ENCODE data around the gene ILF2. TPM values are rescaled to one million over a fixed set of nuclear protein-coding genes. Genes with fewer than 3 reads are reported as not detected.

The ILF2 gene
- total RNA-seq, 1 experiment from 2014 or later = 221 TPM

DNA sequence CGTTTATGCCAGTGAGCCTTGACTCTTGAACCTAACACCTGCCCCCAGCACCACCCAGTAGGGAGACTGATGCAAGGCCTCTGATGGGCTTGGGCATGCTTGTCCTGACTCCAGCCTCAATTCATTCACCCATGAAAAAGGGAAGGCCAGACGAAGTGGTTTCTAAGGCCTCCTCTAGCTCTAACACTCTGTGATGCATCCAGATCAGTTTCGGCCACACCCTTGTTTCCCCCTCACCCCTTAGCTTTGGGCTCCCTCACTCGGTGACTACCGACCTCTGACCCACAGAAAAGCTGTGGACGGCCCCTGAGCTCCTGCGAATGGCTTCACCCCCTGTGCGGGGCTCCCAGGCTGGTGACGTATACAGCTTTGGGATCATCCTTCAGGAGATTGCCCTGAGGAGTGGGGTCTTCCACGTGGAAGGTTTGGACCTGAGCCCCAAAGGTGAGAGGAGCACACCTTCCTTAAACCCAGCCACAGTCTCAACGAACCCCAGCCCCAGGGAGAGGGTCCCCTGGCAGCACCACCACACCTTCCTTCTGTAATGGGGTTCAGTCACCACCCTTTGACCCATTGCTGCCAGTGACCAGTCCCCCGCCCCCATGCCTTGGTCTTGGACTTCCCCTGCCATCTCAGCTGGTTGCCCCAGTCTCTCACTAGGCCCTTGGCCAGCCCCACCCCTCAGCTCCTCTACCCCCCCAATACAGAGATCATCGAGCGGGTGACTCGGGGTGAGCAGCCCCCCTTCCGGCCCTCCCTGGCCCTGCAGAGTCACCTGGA is 16.7 kb upstream of the ILF2 start:
- BruUV-seq (replicated peaks) = no TSS peak
- CTCF ChIA-PET = no interaction called here
- Histone ChIP-seq H3K4me3 (ENCODE audit: low read depth in 2 of 2, low read length in 2 of 2) (no peak overlapping the region), H3K27ac (ENCODE audit: low read length) (no peak overlapping the region), H3K9me3 (ENCODE audit: control insufficient read depth, insufficient read depth, low read depth, low read length) (no peaks in the 10 kb centered on the region), H3K27me3 (ENCODE audit: control insufficient read depth, insufficient read depth, low read length) (no peaks in the 10 kb centered on the region), H3K4me1 (ENCODE audit: control insufficient read depth, insufficient read depth, low read length) (no peaks in the 10 kb centered on the region), H3K36me3 (ENCODE audit: control insufficient read depth, insufficient read depth, low read length) (no peaks in the 10 kb centered on the region)
- ATAC-seq (no peak), DNase-seq (ENCODE audit: low read depth, low spot score) (no peak)
- TF ChIP-seq, protein P1, sequence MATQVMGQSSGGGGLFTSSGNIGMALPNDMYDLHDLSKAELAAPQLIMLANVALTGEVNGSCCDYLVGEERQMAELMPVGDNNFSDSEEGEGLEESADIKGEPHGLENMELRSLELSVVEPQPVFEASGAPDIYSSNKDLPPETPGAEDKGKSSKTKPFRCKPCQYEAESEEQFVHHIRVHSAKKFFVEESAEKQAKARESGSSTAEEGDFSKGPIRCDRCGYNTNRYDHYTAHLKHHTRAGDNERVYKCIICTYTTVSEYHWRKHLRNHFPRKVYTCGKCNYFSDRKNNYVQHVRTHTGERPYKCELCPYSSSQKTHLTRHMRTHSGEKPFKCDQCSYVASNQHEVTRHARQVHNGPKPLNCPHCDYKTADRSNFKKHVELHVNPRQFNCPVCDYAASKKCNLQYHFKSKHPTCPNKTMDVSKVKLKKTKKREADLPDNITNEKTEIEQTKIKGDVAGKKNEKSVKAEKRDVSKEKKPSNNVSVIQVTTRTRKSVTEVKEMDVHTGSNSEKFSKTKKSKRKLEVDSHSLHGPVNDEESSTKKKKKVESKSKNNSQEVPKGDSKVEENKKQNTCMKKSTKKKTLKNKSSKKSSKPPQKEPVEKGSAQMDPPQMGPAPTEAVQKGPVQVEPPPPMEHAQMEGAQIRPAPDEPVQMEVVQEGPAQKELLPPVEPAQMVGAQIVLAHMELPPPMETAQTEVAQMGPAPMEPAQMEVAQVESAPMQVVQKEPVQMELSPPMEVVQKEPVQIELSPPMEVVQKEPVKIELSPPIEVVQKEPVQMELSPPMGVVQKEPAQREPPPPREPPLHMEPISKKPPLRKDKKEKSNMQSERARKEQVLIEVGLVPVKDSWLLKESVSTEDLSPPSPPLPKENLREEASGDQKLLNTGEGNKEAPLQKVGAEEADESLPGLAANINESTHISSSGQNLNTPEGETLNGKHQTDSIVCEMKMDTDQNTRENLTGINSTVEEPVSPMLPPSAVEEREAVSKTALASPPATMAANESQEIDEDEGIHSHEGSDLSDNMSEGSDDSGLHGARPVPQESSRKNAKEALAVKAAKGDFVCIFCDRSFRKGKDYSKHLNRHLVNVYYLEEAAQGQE (IDR thresholded peaks at IDR 0.05; ENCODE audit: insufficient read depth in 1 of 2, low read depth in 2 of 2, low read length in 1 of 2) = no peak
- TF ChIP-seq, protein P2, sequence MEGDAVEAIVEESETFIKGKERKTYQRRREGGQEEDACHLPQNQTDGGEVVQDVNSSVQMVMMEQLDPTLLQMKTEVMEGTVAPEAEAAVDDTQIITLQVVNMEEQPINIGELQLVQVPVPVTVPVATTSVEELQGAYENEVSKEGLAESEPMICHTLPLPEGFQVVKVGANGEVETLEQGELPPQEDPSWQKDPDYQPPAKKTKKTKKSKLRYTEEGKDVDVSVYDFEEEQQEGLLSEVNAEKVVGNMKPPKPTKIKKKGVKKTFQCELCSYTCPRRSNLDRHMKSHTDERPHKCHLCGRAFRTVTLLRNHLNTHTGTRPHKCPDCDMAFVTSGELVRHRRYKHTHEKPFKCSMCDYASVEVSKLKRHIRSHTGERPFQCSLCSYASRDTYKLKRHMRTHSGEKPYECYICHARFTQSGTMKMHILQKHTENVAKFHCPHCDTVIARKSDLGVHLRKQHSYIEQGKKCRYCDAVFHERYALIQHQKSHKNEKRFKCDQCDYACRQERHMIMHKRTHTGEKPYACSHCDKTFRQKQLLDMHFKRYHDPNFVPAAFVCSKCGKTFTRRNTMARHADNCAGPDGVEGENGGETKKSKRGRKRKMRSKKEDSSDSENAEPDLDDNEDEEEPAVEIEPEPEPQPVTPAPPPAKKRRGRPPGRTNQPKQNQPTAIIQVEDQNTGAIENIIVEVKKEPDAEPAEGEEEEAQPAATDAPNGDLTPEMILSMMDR (IDR thresholded peaks at IDR 0.05) = no peak
- TF ChIP-seq POLR2AphosphoS5 (IDR thresholded peaks at IDR 0.05; ENCODE audit: low read depth, low read length) (no peak), TCF7L2 (IDR thresholded peaks at IDR 0.05; ENCODE audit: low read depth, low read length) (no peak), SIN3A (IDR thresholded peaks at IDR 0.05; ENCODE audit: borderline replicate concordance, insufficient read depth, low read depth, low read length) (no peak)
- POLR2A ChIA-PET = no interaction called here
- in situ Hi-C loops (cut with HindIII; ENCODE audit: low pct_unique_long_range_greater_than_20kb, low sequenced_read_pairs) = no loop called here
- intact Hi-C loops (cut with micrococcal nuclease; ENCODE audit: unreplicated experiment) = no loop called here

DNA sequence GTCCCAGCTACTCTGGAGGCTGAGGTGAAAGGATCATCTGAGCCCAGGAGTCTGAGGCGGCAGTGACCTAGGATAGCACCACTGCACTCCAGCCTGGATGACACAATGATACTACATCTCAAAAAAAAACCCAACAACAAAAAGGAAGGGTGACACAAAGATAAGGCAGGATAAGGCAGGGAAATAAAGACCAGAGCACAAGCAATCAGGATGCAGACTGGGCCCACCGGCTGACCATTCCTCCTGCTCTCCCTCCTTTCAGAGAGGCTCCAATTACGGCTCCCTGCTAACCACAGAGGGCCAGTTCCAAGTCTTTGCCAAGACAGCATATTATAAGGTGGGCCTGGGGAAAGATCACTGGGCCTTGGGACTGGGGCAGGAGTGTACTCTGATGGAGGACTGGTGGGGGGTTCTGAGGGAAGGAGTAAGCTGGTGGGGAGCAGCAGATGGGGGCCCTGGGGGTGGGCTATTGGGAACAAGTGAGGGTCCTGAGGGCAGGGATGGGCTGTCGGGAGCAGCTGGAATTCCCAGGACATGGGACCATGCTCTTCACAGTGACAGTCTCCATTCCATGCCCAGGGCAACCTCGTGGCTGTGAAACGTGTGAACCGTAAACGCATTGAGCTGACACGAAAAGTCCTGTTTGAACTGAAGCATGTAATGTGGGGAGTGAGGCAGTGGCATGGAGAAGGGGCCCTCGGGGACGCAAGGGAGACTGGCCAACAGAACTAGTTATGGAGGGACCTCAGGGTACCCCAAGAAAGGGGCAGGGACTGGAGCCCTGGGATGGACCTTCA is 14.9 kb upstream of the ILF2 start:
- ChIA-PET CTCF (no interaction called here), POLR2A (no interaction called here)
- Histone ChIP-seq H3K4me1 (ENCODE audit: control insufficient read depth, insufficient read depth, low read length) (no peaks in the 10 kb centered on the region), H3K27ac (ENCODE audit: low read length) (no peak overlapping the region), H3K36me3 (ENCODE audit: control insufficient read depth, insufficient read depth, low read length) (no peaks in the 10 kb centered on the region), H3K4me3 (ENCODE audit: low read depth in 2 of 2, low read length in 2 of 2) (no peak overlapping the region), H3K27me3 (ENCODE audit: control insufficient read depth, insufficient read depth, low read length) (no peaks in the 10 kb centered on the region; the same call in 1 of the 2 replicates), H3K9me3 (ENCODE audit: control insufficient read depth, insufficient read depth, low read depth, low read length) (no peaks in the 10 kb centered on the region)
- BruUV-seq (replicated peaks) = no TSS peak
- TF ChIP-seq POLR2AphosphoS5 (IDR thresholded peaks at IDR 0.05; ENCODE audit: low read depth, low read length) (no peak), TCF7L2 (IDR thresholded peaks at IDR 0.05; ENCODE audit: low read depth, low read length) (no peak), SIN3A (IDR thresholded peaks at IDR 0.05; ENCODE audit: borderline replicate concordance, insufficient read depth, low read depth, low read length) (no peak)
- TF ChIP-seq, protein P2 (IDR thresholded peaks at IDR 0.05) = no peak
- TF ChIP-seq, protein P1 (IDR thresholded peaks at IDR 0.05; ENCODE audit: insufficient read depth in 1 of 2, low read depth in 2 of 2, low read length in 1 of 2) = no peak
- ATAC-seq = no peak
- in situ Hi-C loops (cut with HindIII; ENCODE audit: low pct_unique_long_range_greater_than_20kb, low sequenced_read_pairs) = no loop called here
- intact Hi-C loops (cut with micrococcal nuclease; ENCODE audit: unreplicated experiment) = no loop called here
- DNase-seq (ENCODE audit: low read depth, low spot score) = no peak

All from Panc1 (cell line).